PFSK-1 (cell line): ENCODE measurements around the gene APOL5.

Source experiments
- FOXP2 ChIP-seq: optimal IDR thresholded peaks from 2 replicates; pipeline ENCODE3; 2011; ENCODE audit warnings: borderline replicate concordance, control low read depth, inconsistent platforms; ENCODE audit not compliant: insufficient read depth; ENCODE audit errors: extremely low read length, extremely low read depth
- POLR2AphosphoS5 ChIP-seq: IDR thresholded peaks from 2 replicates; pipeline ENCODE4 v1.6.1; 2012; ENCODE audit warnings: low read depth, mild to moderate bottlenecking, control low read depth, low read length, moderate library complexity
- REST ChIP-seq, 2 experiments: IDR thresholded peaks; 2 replicates each; pipeline versions ENCODE4 v1.6.1 to v1.8.0; 2011 to 2012; ENCODE audit warnings: low read depth in 2 of 2, low read length in 2 of 2, control low read depth in 1 of 2, inconsistent platforms in 1 of 2, mild to moderate bottlenecking in 1 of 2, moderate library complexity in 1 of 2; ENCODE audit not compliant: insufficient read depth in 1 of 2
- SIN3A ChIP-seq: IDR thresholded peaks from 2 replicates; pipeline ENCODE4 v1.6.1; 2012; ENCODE audit warnings: mild to moderate bottlenecking, low read length, moderate library complexity, borderline replicate concordance; ENCODE audit not compliant: insufficient read depth
- TAF1 ChIP-seq: IDR thresholded peaks from 2 replicates; pipeline ENCODE4 v1.6.1; 2012; ENCODE audit warnings: low read length, control low read depth, borderline replicate concordance; ENCODE audit not compliant: insufficient read depth

Gene APOL5

GRCh38 chr22:35683560-35683959 is 34.1 kb upstream of the APOL5 start:
- TF ChIP-seq FOXP2 (no peak), SIN3A (no peak), POLR2AphosphoS5 (no peak), REST (IDR thresholded peaks at IDR 0.05; ENCODE audit: insufficient read depth in 1 of 2, low read depth in 2 of 2, low read length in 2 of 2) (no peak), TAF1 (no peak)

GRCh38 chr22:35684270-35684700 is 33.4 kb upstream of the APOL5 start:
- TF ChIP-seq SIN3A = no peak
- no peak for TF ChIP-seq TAF1
- no peak for TF ChIP-seq FOXP2
- no peak for TF ChIP-seq REST (IDR thresholded peaks at IDR 0.05; ENCODE audit: insufficient read depth in 1 of 2, low read depth in 2 of 2, low read length in 2 of 2)
- no peak for TF ChIP-seq POLR2AphosphoS5

GRCh38 chr22:35684732-35685131 is 32.9 kb upstream of the APOL5 start:
- no peak for TF ChIP-seq POLR2AphosphoS5
- no peak for TF ChIP-seq SIN3A
- no peak for TF ChIP-seq FOXP2
- no peak for TF ChIP-seq TAF1

- TF ChIP-seq FOXP2 (no peak), TAF1 (no peak), REST (IDR thresholded peaks at IDR 0.05; ENCODE audit: insufficient read depth in 1 of 2, low read depth in 2 of 2, low read length in 2 of 2) (no peak), POLR2AphosphoS5 (no peak), SIN3A (no peak)
Observed at GRCh38 chr22:35685731-35686130, 31.9 kb upstream of the APOL5 start.

GRCh38 chr22:35686298-35686697 is 31.4 kb upstream of the APOL5 start:
- TF ChIP-seq POLR2AphosphoS5 (no peak), REST (IDR thresholded peaks at IDR 0.05; ENCODE audit: insufficient read depth in 1 of 2, low read depth in 2 of 2, low read length in 2 of 2) (no peak), TAF1 (no peak), SIN3A (no peak), FOXP2 (no peak)

GRCh38 chr22:35687461-35687860 is 30.2 kb upstream of the APOL5 start:
- TF ChIP-seq POLR2AphosphoS5 (no peak), SIN3A (no peak), FOXP2 (no peak), TAF1 (no peak)
